ENCODE results near the gene NRCAM. TPM values are rescaled to one million over a fixed set of nuclear protein-coding genes. Genes with fewer than 3 reads are reported as not detected.

The NRCAM gene
- total RNA-seq, 1 donor from 2014 or later: 7.9 TPM

DNA sequence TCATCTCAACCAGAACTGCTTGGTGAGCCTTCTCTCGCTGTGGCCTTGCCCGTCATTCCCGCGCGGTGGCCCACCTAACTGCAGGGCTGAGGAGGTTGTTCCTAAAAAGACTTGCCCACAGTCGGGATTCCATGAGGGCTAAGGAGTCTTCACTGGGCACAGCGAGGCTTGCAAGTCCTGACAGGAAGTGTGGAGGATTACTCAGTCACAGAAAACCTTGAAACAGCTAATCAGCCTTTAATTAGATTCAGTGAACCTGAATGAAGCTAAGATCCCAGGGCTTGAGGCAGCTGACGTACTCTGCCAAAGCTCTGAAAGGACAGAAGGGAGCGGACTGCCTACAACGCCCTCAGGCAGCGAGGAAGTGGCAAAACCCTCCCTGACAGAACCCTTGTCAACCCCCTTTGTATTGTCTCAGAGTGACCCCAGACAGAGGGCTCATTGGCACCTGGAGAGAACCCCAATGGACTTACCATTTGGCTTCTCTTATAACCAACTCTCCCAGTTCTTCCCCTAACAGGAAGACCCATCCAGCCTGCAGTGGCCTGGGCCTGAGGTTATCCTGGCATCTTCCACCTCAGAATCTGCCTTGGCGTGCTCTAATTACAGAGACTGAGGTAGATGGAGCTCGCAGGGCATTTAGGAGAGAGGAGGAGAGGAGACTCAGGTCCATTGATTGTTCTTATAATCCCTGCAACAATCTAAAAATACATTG, 323.5 kb downstream of the NRCAM start:
- H3K4me3 ChIP-seq: no peak overlapping the region
- DNase-seq (ENCODE audit: extremely low spot score in 2 of 2): no peak
- TF ChIP-seq POLR2A (IDR thresholded peaks at IDR 0.05) (no peak), POLR2AphosphoS5 (IDR thresholded peaks at IDR 0.05; ENCODE audit: insufficient read depth in 1 of 2, low read depth in 1 of 2) (no peak), CTCF (IDR thresholded peaks at IDR 0.05) (no peak)
- H3K27ac ChIP-seq: no peak overlapping the region
- H3K27me3 ChIP-seq: no peaks in the 10 kb centered on the region
- no peaks in the 10 kb centered on the region for H3K36me3 ChIP-seq
- H3K9me3 ChIP-seq: no peaks in the 10 kb centered on the region
- H3K4me1 ChIP-seq: no peaks in the 10 kb centered on the region
- intact Hi-C loops (cut with DNase I): no loop called here

GRCh38 chr7:108130261-108130660, 326.0 kb downstream of the NRCAM start, which contains the start of gene LAMB4:
Gene LAMB4, minus strand, starts transcription at chr7:108130361. Its CDS starts 7,197 bp downstream, at chr7:108123164.
- Histone ChIP-seq H3K4me1 (no peaks in the 10 kb centered on the region), H3K4me3 (no peak within 1 kb of the TSS), H3K27ac (no peak within 1 kb of the TSS), H3K9me3 (no peaks in the 10 kb centered on the region), H3K36me3 (no peaks in the 10 kb centered on the region), H3K27me3 (no peaks in the 10 kb centered on the region)
- DNase-seq (ENCODE audit: extremely low spot score in 2 of 2): no peak
- intact Hi-C loops (cut with DNase I): no loop called here
- no peak for TF ChIP-seq CTCF (IDR thresholded peaks at IDR 0.05)
- TF ChIP-seq POLR2AphosphoS5 (IDR thresholded peaks at IDR 0.05; ENCODE audit: insufficient read depth in 1 of 2, low read depth in 1 of 2): no peak
- TF ChIP-seq POLR2A (IDR thresholded peaks at IDR 0.05): no peak

DNA sequence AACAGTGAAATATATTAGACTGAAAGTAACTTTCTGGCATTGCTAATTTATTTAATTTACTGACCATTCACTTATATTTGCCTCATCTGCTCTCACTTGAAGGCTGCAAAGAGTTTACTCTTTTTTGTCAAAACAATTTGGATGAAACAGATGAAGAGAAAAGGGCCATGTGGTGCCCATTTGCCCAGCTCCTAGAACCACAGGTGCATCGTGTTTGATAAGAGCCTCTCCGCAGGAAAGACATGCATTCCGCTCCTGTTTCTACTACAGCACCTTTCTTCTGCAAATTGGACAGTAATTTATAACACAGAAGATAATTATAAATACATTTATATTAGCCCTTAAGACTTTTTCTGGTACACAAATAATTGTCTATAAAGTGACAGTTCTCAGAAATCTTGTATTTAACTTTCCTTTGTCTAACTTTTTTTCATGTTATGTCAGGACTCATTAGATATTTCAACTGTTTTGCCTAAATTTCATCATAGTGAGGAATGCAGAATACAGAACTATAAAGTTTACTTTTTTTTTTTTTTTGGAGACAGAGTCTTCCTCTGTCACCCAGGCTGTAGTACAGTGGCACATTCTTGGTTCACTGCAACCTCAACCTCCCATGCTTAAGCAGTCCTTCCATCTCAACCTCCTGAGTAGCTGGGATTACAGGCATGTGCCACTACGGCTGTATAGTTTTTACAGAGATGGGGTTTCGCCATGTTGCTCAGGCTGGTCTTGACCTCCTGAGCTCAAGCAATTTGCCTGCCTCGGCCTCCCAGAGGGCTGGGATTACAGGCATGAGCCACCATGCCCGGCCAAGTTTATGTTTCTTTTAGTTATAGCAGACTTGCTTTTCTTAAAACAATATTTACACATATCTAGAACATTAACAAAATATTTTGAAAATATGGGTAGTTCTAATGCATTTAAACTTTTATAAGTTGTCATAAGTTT, 326.9 kb downstream of the NRCAM start:
- H3K4me1 ChIP-seq: no peaks in the 10 kb centered on the region
- H3K4me3 ChIP-seq: no peak overlapping the region
- H3K36me3 ChIP-seq: no peaks in the 10 kb centered on the region
- H3K27ac ChIP-seq: no peak overlapping the region
- no peaks in the 10 kb centered on the region for H3K27me3 ChIP-seq
- TF ChIP-seq POLR2AphosphoS5 (IDR thresholded peaks at IDR 0.05; ENCODE audit: insufficient read depth in 1 of 2, low read depth in 1 of 2): no peak
- no peak for TF ChIP-seq POLR2A (IDR thresholded peaks at IDR 0.05)
- no peak for TF ChIP-seq CTCF (IDR thresholded peaks at IDR 0.05)
- intact Hi-C loops (cut with DNase I): no loop called here
- no peak for DNase-seq (ENCODE audit: extremely low spot score in 2 of 2)
- H3K9me3 ChIP-seq: no peaks in the 10 kb centered on the region

GRCh38 chr7:108128514-108128913, 327.7 kb downstream of the NRCAM start:
- Histone ChIP-seq H3K9me3 (no peaks in the 10 kb centered on the region), H3K4me3 (no peak overlapping the region), H3K27me3 (no peaks in the 10 kb centered on the region), H3K27ac (no peak overlapping the region), H3K36me3 (no peaks in the 10 kb centered on the region), H3K4me1 (no peaks in the 10 kb centered on the region)
- no peak for DNase-seq (ENCODE audit: extremely low spot score in 2 of 2)
- intact Hi-C loops (cut with DNase I): no loop called here
- TF ChIP-seq POLR2AphosphoS5 (IDR thresholded peaks at IDR 0.05; ENCODE audit: insufficient read depth in 1 of 2, low read depth in 1 of 2) (no peak), CTCF (IDR thresholded peaks at IDR 0.05) (no peak), POLR2A (IDR thresholded peaks at IDR 0.05) (no peak)

Data from vagina (tissue), 2 donors.